Left lung (tissue), 10 donors: ENCODE results near the gene TIFAB. TPM values are rescaled to one million over a fixed set of nuclear protein-coding genes. Genes with fewer than 3 reads are reported as not detected.

Source experiments
- ATAC-seq: fragments of 200-7000 bp; cut with Tn5 transposase; one replicate; pipeline ENCODE4 v1.9.1; 2020; ENCODE audit warnings: moderate library complexity
- DNase-seq, 4 donors: peaks; one replicate each; pipeline ENCODE4 v3.0.0-alpha.2; 2013 to 2020
- H3K27ac ChIP-seq, 2 donors: fragments of 200-600 bp; sonication (generic) in 1 of 2; one replicate each; pipeline versions ENCODE4 v1.5.0 to v1.8.0; 2020 to 2021
- H3K27me3 ChIP-seq, 2 donors: fragments of 200-600 bp; sonication (generic) in 1 of 2; one replicate each; pipeline versions ENCODE4 v1.5.0 to v1.8.0; 2020 to 2021
- H3K36me3 ChIP-seq, 2 donors: fragments of 200-600 bp; sonication (generic) in 1 of 2; one replicate each; pipeline versions ENCODE4 v1.5.0 to v1.8.0; 2020 to 2021
- H3K4me1 ChIP-seq, 2 donors: fragments of 200-600 bp; one replicate each; pipeline ENCODE4 v1.8.0; 2021
- H3K4me3 ChIP-seq, 2 donors: fragments of 200-600 bp; sonication (generic) in 1 of 2; one replicate each; pipeline versions ENCODE4 v1.5.0 to v1.8.0; 2020 to 2021; ENCODE audit warnings: mild to moderate bottlenecking in 1 of 2
- H3K9me3 ChIP-seq, 2 donors: fragments of 200-600 bp; sonication (generic) in 1 of 2; one replicate each; pipeline versions ENCODE4 v1.5.0 to v1.8.0; 2020 to 2021
- intact Hi-C, 2 donors: fragments of 100-400 bp; cut with DNase I; formaldehyde crosslinking; loops; one replicate each; pipeline versions ENCODE4 v1.11.2 to v1.14.2; 2022
- polyA plus RNA-seq, 6 donors: library from polyadenylated mRNA; unstranded; fragments of 120-200 nt; gene quantifications; one replicate each; pipeline ENCODE4 v1.2.1, GENCODE V29; 2013; ENCODE audit not compliant: insufficient read length in 6 of 6
- total RNA-seq, 2 donors: library from RNA; stranded (reverse); fragmentation: NEBNext Ultra II Directional; extraction: Animal tissue kit (Norgen Biotek cat#: 25700); gene quantifications; one replicate each; pipeline ENCODE4 v1.2.1, GENCODE V29; 2021
- TF ChIP-seq, protein P1 (sequence below), 2 donors: fragments of 200-600 bp; sonication (generic) in 1 of 2; IDR thresholded peaks; one replicate each; pipeline versions ENCODE4 v1.5.0 to v1.8.0; 2021; ENCODE audit warnings: antibody characterized with exemption in 2 of 2
- donor health status: DM: no; HTN: yes; CAD: no.
- donor health status: DM: no; HTN: no; CAD: no.

The TIFAB gene
- total and polyA plus RNA-seq, 8 donors: 0.03 to 0.47 (median 0.36) TPM

DNA sequence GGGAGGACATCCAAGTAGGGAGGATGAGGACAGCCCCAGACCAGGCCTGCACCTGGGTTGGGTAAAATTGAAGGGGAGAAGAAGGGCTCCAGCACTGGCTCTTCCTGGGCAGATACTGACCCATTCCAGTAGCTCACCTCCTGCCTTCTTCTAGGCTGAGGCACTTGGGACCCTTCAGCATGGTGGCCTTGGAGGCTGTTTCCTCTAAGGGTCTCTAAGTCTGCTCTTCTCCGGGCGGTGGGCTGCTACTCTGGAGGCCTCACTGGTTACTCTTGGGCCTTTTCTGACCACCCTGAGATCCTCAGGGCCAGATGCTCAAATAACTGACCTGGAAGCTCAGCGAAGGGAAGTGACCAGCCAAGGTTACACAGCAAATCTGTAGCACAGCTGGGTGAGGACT is 2.8 kb upstream of the TIFAB start:
- Histone ChIP-seq H3K4me1 (peaks cover 11 to 41% of the 10 kb centered on the region in 2 donors), H3K4me3 (no peak overlapping the region), H3K36me3 (no peaks in the 10 kb centered on the region), H3K27me3 (peaks cover 0 to 12% of the 10 kb centered on the region in 2 donors), H3K9me3 (no peaks in the 10 kb centered on the region), H3K27ac (no peak overlapping the region)
- intact Hi-C loops: no loop called here
- DNase-seq (no peak), ATAC-seq (no peak)
- TF ChIP-seq, protein P1, sequence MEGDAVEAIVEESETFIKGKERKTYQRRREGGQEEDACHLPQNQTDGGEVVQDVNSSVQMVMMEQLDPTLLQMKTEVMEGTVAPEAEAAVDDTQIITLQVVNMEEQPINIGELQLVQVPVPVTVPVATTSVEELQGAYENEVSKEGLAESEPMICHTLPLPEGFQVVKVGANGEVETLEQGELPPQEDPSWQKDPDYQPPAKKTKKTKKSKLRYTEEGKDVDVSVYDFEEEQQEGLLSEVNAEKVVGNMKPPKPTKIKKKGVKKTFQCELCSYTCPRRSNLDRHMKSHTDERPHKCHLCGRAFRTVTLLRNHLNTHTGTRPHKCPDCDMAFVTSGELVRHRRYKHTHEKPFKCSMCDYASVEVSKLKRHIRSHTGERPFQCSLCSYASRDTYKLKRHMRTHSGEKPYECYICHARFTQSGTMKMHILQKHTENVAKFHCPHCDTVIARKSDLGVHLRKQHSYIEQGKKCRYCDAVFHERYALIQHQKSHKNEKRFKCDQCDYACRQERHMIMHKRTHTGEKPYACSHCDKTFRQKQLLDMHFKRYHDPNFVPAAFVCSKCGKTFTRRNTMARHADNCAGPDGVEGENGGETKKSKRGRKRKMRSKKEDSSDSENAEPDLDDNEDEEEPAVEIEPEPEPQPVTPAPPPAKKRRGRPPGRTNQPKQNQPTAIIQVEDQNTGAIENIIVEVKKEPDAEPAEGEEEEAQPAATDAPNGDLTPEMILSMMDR (IDR thresholded peaks at IDR 0.05): no peak

DNA sequence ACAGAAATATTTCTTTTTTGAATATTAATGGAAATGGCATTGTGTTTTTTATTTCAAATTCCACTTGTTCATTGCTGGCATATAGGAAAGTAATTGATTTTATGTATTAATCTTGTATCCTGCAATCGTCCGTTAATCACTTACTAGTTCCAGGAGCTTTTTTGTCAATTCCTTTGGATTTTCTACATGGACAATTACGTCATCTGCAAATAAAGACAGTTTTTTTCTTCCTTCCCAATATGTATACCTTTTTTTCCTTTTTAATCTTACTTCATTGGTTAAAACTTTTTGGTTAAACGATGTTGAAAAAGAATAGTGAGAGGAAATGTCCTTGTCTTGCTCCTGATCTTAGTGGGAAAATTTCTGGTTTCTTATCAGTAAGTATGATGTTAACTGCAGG is 1.5 kb upstream of the TIFAB start:
- Histone ChIP-seq H3K36me3 (no peaks in the 10 kb centered on the region), H3K4me3 (no peak overlapping the region), H3K9me3 (no peaks in the 10 kb centered on the region), H3K27me3 (peaks cover 0 to 18% of the 10 kb centered on the region in 2 donors), H3K27ac (no peak overlapping the region), H3K4me1 (peaks cover 4 to 35% of the 10 kb centered on the region in 2 donors)
- TF ChIP-seq, protein P1 (IDR thresholded peaks at IDR 0.05): no peak
- intact Hi-C loops: no loop called here
- ATAC-seq: no peak
- DNase-seq: no peak

DNA sequence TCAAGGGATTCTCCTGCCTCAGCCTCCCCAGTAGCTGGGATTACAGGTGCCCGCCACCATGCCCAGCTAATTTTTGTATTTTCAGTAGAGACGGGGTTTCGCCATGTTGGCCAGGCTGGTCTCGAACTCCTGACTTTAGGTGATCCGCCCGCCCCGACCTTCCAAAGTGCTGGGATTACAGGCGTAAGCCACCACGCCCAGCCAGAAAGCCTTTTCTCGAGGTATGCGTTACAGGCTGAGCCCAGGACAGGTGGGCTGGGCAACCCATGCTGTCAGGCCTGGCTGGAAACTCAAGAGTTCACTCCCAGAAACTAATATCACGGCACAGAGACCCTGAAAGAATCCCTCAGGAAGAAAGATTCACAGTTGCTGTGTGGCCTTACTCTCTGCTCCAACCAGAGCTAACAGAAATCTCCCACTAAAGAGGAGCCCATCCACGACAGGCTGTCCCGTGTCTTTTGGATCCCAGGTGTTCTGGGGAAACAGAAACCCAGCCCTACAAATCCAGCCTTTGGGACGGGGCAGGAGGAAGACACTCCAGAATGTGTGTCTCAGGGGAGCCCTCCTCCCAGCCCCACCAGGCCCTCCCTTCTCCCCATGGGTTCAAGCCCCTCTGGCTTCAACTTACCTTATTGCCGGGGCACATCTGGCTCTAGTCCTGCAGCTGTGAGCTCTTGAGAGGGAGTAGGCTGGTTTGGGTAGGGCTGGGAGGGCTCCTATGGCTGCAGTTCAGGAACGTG is 400 bp downstream of the TIFAB start:
- Histone ChIP-seq H3K4me1 (peaks cover 0 to 19% of the 10 kb centered on the region in 2 donors), H3K27ac (no peak overlapping the region), H3K9me3 (no peaks in the 10 kb centered on the region), H3K4me3 (no peak overlapping the region), H3K36me3 (no peaks in the 10 kb centered on the region), H3K27me3 (peaks cover 0 to 18% of the 10 kb centered on the region in 2 donors)
- DNase-seq: no peak
- intact Hi-C loops: no loop called here
- no peak for ATAC-seq
- TF ChIP-seq, protein P1 (IDR thresholded peaks at IDR 0.05): no peak

DNA sequence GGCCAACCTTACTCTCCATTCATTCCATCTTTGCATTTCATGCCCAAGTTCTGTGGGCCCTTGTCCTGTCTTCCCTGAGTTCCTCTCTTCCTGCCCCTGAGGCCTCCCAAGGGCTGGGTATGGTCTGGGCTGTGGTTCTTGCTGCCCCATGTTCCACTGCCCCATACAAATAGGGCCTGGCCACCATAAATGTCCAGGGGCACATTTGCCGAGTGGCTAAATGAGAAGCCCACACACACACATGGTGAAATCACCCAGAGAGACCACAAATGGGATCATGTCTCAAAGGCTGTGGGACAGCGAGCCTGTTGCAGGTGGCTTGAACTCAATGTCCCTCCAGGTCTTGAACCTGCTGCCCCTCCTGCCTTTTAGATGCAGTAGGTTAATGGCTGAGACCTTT is 1.2 kb downstream of the TIFAB start:
- TF ChIP-seq, protein P1 (IDR thresholded peaks at IDR 0.05): no peak
- DNase-seq (no peak), ATAC-seq (no peak)
- Histone ChIP-seq H3K9me3 (no peaks in the 10 kb centered on the region), H3K27me3 (peaks cover 0 to 13% of the 10 kb centered on the region in 2 donors), H3K36me3 (no peaks in the 10 kb centered on the region), H3K27ac (no peak overlapping the region), H3K4me3 (no peak overlapping the region), H3K4me1 (peaks cover 0 to 16% of the 10 kb centered on the region in 2 donors)
- intact Hi-C loops: no loop called here

DNA sequence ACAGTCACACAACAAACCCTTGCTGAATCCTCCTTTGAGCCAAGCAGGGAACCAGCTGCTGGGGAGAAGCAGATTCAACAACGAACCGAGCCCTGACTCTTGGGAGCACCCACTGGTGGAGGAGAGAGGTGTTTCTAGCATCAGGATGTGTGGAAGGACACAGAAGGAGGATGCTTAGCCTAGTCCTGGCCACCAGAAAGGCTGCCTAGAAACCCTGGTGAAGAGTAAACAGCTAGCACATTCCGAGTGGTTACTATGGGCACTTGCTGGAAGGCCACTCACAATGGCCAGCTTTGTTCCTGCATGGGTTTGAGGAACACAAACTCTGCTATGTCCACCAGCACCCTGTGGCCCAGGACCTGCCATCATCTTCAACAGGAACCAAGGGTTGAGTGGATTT is 1.8 kb downstream of the TIFAB start:
- no peak for DNase-seq
- peaks cover 0 to 7% of the 10 kb centered on the region in 2 donors for H3K27me3 ChIP-seq
- TF ChIP-seq, protein P1 (IDR thresholded peaks at IDR 0.05): no peak
- no peak overlapping the region for H3K4me3 ChIP-seq
- peaks cover 0 to 14% of the 10 kb centered on the region in 2 donors for H3K4me1 ChIP-seq
- H3K36me3 ChIP-seq: no peaks in the 10 kb centered on the region
- no peaks in the 10 kb centered on the region for H3K9me3 ChIP-seq
- intact Hi-C loops: no loop called here
- ATAC-seq: no peak
- no peak overlapping the region for H3K27ac ChIP-seq
